NCI-H1436 treated with DMSO at 0.1 percent for 48 hours (cell line): ENCODE measurements around the gene TACR1.
"Not testable (repeated sequence)": the region's sequence is repeated elsewhere in the genome, so short reads cannot be mapped to it uniquely, and the experiment has no call there.

Source experiments
- DNase-seq: peaks from one replicate; lab custom pipeline; 2025; lab: John Stamatoyannopoulos, UW

TACR1 gene

DNA sequence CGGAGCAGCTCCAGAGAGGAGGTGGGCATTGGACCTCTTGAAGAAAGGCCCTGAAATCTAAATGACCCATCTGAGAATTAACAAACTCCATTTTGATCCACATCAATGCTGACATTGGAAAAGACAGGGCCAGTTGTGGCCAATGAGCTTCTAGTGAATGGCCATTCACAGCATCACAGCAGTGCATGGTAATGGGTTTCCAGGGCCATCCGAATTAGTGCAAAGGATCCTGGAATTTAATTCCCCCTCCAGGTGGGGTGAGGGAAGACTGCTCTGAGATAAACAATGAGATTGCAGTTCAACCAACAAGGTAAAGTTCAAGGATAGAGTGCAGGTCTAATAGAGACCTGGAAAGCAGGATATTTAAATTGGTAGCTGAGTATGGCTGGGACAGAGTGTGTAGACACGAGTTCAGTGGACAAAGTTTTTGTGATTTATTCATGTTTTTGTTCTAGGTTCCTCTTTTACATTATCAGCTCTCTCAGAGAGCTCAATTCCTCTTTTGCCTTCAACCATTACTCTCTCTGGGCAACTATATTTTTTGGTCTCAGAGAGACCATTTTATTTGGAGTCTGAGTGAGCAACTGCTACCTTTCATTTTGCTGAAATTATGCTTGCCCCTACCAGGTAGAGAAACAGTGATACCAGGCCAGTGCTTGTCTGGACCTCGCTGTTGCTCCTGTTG is 5.0 kb downstream of the TACR1 start:
- no peak for DNase-seq

DNA sequence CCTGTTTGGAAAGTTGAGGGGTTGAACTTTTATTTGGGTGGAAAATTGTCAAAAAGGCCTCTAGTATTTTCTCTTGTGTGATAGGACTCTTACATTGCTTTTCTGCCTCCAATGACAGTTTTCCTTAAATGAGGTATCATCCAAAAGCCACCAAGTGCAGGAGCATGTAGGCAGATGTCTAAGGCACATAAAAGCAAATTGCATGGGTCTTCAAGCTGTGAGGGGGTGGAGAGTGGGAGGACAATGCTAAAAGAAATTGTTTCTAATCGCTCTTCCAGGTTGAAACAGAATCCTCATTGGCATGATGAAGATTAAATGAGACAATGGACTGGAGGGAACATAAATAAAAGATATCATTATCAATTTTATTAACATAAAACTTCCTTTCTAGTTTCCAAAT is 6.8 kb downstream of the TACR1 start:
- no peak for DNase-seq

DNA sequence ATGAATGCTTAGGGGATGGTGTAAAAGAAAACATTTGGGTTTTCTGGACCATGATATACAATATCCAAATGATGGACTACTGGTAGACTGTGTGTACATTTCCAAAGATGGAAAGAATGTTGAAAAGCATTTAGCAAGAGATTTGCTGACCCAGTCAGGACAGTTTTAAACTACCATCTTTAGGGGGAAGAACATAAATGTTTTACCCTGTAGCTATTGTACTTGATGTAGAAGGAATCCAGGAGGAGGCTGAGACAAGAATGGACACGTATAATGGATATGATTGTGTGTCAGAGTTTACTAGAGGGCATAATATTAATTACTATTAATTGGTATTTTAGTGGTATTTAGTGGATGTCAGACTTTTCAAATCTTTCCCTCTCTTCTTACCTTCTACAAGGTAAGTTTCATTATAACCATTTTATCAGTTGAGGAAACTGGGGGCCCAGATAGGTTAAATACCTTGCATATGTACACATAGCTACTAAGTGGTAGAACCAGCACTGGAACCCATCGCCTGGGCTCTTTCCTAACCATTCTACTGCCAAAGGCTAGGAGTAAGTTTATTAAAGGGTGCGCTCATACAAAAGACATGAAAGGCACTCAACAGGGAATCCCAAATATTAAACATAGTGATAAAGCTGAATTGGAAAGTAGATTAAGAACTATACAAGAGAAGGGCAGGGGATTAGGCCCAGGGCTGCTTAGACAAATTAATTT is 8.9 kb downstream of the TACR1 start:
- no peak for DNase-seq

DNA sequence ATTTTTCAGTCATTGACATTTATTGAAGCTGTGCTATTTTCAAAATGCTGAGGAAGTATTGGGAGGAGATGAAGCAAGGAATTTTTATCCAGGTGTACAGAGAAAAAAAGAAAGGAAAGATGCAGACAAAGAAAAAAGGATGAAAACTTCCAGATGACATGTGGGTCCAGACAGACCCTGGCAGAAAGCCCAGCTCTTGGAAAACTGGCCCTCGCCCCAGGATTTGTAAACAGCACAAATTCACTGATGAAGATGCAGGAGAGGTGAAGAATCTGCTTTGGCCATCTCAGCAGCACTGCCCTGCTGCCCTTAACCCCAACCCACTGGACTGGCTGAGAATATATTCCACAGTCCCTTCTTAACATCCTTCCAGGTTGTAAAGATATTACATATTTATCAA is 12.5 kb downstream of the TACR1 start:
- DNase-seq = no peak

DNA sequence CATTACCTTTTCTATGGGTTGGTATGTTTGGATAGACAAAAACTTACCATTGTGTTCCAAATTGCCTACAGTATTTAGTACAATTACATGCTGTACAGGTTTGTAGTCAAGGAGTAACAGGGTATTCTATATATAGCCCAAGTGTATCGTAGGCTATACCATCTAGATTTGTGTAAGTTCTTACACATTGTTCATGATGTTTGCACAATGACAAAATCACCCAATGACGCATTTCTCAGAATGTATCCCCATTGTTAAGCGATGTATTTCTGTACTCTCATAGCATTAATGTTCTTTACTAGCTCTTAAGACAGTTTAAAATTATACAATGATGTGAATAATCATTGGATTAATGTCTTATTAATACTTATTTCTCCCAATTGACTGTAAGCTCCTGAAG is 16.7 kb downstream of the TACR1 start:
- DNase-seq = no peak

DNA sequence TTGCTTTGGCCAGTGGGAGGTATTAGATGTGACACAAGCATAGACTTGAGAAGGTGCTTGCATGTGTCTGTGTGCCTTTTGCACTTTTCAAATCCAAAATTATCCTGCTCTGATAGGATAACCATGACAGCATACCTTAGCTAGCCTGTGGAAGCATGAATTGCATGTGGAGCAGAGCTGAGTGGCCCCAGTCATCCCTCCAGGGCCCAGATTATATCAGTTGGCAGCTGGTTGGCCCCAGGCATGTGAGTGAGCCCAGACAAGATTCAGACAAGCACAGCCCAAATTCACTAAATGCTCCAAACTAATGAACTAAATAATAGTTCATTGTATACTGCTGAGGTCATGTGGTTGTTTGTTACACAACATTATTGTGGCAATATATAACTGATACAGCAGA is 18.8 kb downstream of the TACR1 start:
- no peak for DNase-seq

DNA sequence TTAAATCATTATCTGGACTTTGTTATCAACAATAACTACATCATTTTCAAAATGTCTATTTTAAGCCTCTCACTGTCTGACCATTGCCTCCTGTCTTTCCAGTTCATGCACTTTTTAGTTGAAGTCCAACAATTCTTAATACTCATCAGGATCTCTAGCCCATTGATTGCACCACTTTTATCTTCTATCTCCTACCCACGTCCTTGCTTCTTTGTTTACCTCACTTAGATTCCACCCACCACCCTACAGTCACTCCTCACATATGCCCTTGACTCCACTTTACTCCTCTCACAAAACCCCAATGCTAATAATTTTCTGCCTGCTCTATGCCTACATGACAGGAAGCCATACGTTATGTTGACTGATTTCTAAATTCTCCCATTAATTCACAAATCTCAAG is 21.9 kb downstream of the TACR1 start:
- no peak for DNase-seq

DNA sequence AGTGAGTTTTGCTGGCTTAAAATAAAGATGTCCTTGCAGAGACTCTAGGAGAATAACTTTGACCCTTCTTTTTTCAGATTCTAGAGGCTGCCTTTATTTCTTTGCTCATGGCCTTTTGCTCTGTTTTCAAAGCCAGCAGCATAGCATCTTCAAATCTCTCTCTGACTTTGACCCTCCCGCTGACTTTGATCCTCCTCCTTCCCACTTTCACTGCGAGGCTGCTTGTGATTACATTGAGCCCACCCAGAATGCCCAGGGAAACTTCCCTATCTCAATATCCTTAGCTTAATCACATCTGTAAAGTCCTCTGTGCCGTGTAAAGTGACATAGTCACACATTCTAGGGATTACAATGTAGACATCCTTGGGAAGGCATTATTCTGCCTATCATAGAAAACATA is 23.9 kb downstream of the TACR1 start:
- no peak for DNase-seq

DNA sequence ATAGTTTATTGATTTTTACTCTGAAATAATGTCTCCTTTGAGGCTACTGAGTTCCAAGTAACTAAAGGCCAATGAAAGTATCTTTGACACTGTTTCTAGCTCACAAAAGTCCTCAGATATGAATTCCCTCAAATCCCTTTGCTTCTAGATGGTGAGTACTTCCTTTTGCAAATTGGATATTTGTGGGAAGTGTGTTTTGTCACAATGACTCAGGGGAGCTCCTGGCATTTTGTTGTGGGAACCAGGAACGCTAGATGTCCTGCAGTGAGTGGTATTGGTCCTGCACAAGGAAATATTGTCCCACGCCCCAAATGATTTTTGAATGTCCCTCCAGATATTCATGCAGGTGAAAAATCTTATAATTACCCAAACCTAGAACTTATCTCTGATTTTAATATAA is 24.3 kb downstream of the TACR1 start:
- no peak for DNase-seq

DNA sequence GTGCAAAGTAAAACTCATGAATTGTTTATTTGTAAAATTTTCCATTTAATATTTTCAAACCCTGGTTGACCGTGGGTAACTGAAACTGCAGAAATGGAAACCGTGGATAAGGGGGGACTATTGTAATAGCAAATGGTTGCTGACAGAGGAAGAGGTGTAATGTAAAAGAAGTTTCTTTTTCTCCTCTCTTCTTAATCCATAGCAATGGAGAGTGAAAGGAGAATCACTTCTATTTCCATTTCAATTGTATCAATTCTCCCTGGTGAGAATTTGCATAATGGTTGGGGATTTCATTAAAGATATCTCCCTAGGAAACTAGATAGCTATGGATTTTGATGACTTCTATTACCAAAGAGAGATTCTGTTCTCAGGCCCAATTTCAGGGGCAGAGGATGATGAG is 24.8 kb downstream of the TACR1 start:
- no peak for DNase-seq

DNA sequence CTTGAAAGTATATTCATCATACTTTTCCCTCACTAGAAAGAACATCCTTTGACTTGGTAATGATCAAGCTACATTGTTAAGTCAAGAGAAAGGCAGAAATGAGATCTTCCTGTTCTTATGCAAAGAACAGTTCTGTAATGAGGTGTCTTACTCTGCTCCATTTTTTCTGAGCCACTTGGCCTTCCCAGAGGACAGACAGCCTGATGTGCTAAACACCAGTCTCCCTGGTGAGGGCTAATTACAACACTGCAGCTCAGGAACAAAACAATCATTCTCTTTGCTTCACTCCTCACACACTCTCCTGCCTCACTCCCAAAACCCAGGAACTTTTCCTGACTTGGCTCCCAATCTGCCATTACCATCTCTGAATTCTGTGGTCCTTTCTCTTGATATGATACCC is 25.6 kb downstream of the TACR1 start:
- DNase-seq = no peak

DNA sequence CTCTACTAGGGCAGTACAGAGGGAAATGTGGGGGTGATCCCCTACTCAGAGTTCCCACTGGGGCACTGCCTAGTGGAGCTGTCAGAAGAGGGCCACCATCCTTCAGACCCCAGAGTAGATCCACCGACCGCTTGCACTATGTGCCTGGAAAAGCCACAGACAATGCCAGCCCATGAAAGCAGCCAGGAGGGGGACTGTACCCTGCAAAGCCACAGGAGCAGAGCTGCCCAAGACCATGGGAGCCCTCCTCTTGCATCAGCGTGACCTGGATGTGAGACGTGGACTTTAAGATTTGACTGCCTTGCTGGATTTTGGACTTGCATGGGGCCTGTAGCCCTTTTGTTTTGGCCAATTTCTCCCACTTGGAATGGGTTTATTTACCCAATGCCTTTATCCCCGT is 27.9 kb downstream of the TACR1 start:
- not testable (repeated sequence) for DNase-seq

DNA sequence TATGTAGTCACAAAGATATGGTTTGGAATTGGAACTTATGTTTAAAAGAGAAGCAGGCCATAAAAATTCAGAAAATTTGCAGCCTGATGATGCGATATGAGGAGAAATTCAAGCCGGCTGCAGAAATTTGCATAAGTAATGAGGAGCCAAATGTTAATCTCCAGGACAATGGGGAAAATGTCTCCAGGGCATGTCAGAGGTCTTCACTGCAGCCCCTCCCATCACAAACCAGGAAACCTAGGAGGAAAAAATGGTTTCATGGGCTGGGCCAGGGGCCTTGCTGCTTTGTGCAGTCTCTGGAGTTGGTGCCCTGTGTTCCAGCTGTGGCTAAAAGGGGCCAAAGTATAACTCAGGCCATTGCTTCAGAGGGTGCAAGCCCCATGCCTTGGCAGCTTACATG is 28.4 kb downstream of the TACR1 start:
- DNase-seq = no peak

DNA sequence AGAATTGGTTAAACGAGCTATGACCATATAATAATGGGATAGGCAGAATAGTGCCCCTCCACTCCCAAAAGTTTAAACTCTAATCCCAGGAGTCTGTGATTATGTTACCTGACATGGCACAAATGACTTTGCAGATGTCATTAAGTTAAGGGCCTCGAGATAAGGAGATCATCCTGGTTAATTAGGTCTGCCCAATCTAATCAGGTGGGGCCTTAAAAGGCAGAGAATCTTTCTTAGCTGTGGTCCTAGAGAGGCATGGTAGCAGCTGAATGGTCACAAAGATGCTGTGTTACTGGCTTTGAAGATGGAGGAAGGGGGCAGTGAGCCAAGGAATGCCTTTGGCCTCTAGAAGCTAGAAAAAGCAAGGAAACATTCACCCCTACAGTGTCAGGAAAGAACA is 31.1 kb downstream of the TACR1 start:
- no peak for DNase-seq

DNA sequence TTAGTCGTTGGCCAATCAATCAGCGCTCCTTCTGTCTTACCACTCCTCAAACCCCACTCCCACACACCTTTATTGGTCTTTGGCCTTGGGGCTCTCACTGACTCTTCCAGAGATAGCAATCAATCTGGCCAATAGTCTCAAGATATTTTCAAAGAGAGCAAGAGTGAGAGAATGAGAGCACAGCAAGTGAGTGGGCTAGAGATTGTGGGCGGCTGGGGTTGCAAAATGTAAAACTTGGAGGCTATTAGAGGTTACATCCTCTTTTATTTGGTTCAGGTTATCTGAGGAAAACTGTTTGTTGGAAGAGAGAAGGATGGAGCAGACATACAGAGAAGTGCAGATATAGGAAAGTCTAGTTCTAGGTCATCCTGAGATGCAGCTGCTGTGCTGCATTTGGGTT is 32.8 kb downstream of the TACR1 start:
- DNase-seq = no peak

DNA sequence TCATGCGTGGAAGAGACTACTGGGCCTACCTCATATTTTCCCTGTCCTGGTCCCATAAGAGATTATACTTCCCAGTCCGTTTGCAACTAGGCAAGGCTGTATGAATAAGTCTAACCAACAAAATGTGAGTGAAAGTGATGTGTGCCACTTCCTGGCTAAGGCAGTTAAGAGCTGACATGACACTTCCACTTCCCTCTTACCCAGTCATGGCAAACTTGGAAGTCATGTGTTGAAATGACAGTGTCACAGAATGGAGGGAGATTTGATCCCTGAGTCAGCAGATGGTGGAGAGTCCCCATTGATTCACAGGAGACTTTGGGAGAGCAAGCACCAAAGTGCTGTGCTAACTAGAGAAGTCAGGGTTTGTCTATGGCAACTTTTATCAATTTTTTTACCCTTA is 36.4 kb downstream of the TACR1 start:
- DNase-seq = no peak

DNA sequence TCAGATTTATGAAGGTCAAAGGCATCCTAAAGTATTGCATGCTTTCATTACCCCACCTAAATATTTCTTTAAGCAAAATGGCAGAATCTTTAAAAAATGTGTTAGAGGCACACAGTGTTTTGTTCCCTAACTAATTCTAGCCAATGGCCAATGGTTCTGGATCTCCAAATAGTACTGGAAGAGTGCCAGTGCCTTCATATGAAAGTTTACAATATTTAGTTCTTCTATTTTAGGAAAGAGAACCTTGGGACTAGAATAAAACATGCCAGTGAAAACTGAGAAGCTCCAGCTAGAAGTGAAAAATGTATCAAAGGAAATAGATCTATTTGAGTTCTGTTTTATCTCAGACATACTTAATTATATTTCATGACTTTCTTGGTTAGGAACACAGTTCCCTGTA is 37.1 kb downstream of the TACR1 start:
- no peak for DNase-seq

DNA sequence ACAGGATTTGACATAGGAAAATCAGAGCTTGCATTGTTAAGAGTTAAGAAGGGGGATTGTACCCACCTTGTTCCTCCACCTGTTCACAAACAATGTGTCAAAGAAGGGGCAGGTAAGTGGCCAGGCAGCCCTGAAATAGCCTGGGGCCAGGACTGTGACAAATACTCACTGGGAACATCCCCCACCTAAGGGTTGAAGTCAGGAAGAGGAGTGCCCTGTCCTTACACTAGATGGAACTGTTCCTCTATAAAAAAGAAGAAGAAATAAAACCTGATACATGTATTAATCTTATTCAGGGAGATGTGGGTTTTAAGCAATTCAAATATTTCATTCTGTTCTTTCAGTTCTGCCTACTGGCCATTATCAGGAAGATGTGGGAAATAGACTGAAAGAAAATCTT is 41.9 kb downstream of the TACR1 start:
- no peak for DNase-seq

DNA sequence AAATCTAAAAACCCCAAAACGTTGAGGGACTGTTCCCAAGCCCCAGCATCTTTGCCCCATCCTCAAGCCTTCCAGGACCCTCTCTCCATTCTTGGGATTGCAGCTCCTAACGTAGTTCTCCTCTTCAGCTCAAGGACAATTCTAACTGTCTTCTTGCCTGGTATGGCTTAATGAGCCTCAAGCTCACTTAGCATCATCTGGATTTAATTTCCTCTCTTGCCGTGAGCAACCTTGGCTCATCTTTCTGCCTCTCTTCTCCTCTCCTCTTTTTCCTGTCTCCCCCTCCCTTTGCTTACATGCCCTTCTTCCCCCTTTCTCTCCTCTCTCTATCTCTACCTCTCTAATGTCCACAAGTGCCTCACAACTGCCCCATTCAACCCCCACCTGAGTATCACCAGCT is 44.2 kb downstream of the TACR1 start:
- DNase-seq = no peak

DNA sequence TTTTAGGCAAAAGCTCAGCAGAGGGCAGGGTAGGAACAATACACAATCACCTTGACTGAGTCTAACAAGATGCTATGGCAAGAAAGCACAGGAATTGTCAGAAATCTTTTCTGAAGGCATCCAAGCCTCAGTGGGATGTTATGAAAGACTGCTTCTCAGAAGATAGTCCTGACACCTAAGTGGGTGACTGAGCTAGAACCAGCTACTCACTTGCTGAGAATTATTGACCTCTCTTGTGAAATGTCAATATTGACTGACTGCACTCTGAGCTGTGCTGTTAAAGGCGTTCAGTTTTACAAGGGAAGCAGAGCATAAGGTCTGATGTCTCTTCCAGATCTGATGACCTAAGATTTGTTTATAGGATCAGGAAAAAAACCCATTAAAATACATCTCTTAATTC is 46.1 kb downstream of the TACR1 start:
- no peak for DNase-seq

DNA sequence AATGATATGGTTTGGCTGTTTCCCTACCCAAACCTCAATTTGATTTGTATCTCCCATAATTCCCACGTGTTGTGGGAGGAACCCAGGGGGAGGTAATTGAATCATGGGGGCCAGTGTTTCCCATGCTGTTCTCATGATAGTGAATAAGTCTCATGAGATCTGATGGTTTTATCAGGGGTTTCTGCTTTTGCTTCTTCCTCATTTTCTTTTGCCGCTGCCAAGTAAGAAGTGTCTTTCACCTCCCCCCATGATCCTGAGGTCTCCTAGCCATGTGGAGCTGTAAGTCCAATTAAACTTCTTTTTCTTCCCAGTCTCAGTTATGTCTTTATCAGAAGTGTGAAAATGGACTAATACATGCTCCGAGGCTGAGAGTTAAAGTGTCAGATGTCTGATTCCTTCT is 47.1 kb downstream of the TACR1 start:
- not testable (repeated sequence) for DNase-seq

DNA sequence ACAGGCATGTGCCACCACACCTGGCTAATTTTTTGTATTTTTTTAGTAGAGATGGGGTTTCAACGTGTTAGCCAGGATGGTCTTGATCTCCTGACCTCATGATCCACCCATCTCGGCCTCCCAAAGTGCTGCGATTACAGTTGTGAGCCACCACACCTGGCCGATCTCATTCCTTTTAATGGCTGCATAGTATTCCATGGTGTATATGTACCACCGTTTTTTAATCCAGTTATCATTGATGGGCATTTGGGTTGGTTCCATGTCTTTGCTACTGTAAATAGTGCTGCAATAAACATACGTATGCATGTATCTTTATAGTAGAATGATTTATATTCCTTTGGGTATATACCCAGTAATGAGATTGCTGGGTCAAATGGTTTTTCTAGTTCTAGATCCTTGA is 51.4 kb downstream of the TACR1 start:
- DNase-seq = not testable (repeated sequence)

DNA sequence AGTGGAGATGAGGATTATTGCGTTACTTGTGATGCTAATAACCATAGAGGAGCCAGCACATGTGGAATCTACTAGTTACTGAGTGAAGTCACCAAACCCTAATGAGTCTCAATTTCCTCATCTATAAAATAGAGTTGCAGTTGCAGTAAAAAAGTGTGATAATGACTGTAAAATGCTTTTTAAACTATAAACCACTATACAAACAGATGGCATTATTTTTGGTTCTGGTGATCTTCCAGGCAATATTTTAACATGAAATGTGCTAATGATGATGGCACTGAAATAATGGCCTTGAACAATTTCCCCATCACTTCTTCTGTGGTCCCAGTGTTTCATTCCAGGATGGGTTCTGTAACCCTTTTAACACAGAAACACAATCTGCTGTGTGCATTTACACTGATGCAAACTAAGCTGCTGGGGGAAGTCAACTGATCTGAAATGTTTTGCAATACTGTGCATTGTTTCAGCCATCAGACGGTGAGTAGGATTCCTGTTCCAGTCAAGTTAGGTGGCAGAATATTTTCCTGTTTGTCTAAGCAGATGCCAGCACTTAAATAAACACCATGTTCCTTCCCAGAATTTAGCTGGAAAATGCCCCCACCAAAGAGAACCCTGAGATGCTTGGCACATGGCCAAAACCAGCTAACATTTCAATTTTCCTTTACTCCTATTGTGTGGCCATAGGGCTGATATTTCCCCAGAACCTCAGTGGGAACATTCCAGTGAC is 52.6 kb downstream of the TACR1 start:
- DNase-seq = no peak
